GM21825 (cell line): Measurements from ENCODE around the gene VPS13D.

Experiments used
- ATAC-seq: cut with Tn5 transposase; IDR thresholded peaks from one replicate; pipeline ENCODE4 v1.9.1; 2021; ENCODE audit warnings: mild to moderate bottlenecking, moderate library complexity; ENCODE audit not compliant: unreplicated experiment

Gene VPS13D

DNA sequence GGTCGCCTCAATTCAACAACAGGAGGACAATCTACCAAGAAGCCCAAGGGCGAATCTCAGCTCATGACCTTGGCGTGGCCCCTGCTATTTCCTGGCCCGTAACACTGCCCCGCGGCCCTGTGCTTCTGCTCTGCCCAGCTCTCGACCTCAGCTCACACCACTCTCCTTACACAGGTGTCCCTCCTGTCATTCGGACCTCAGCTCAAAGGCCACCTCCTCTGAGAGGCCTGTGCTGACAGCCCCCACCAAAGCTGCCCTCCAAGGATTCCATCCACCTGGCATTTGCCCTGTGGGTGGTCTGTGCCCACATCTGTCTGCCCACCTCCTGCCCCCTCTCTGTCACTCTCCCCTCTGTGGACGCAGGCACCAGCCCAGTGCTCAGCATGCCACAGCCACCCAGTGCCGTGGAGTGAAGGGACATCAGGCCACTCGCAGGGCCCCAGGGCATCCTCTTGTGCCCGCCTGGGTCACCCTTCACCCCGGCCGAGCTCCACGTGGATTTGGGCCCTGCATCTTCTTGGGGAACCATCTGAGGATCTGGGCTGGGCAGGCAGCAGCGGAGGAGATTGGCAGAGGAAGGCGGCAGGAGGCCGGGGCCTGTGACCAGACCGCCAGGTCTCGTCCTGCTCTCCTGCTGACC lies 317.9 kb downstream of the VPS13D start:
- no peak for ATAC-seq

DNA sequence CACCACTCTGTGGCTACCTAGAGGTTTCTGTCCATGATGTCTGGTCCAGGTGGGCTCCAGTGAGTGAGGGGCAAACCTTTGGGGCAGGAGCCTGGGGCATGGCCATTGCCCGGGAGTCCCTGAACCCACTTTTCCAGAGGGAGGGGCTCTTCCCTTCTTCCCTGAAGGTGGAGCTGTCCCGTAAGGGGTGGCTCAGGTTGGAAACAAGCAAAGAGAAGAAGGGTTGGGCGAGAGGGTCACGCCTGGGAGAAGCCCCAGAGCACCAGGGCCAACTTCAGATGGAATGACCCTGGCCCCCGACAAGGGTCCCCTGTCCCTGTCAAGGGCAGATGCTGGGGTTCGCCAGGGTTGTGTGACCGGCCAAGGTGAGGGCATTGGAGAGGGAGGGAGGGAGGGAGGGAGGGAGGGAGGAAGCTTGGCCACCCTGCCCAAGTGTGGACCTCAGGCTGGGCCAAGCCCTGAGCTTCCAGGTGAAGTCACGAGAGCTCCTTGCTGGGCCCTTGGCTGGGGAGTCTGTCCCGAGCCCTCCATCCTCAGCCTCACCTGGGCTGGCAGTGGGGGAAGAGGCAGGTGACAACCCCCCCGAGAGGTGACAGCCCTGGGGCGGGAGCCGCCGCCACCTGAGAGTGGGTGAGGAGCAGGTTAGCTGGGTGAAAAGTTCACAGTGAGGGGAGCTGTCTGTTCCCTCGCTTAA lies 318.6 kb downstream of the VPS13D start:
- no peak for ATAC-seq

DNA sequence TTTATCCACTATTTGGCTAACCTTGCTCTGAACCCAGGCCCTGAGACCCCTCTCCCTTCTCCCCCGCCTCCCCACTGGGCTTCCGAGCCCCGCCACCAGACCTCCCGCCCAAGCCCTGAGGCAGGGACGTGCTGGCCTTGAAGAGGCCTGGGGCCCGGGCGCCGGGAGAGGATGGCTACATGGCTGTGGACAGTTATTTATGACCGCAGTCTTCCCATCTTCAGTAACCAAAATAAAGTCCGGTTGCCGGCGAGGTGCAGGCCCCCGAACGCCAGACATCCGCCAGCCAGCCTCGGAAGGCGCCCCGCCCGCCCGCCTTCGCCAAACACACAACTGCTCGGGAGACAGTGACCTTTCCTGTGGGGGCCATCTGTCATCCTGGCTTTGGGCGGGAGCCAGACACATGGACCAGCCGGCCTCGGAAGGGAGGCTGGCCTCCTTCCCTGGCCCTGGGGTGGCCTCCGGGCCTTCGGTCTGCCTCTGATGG lies 319.2 kb downstream of the VPS13D start:
- no peak for ATAC-seq

DNA sequence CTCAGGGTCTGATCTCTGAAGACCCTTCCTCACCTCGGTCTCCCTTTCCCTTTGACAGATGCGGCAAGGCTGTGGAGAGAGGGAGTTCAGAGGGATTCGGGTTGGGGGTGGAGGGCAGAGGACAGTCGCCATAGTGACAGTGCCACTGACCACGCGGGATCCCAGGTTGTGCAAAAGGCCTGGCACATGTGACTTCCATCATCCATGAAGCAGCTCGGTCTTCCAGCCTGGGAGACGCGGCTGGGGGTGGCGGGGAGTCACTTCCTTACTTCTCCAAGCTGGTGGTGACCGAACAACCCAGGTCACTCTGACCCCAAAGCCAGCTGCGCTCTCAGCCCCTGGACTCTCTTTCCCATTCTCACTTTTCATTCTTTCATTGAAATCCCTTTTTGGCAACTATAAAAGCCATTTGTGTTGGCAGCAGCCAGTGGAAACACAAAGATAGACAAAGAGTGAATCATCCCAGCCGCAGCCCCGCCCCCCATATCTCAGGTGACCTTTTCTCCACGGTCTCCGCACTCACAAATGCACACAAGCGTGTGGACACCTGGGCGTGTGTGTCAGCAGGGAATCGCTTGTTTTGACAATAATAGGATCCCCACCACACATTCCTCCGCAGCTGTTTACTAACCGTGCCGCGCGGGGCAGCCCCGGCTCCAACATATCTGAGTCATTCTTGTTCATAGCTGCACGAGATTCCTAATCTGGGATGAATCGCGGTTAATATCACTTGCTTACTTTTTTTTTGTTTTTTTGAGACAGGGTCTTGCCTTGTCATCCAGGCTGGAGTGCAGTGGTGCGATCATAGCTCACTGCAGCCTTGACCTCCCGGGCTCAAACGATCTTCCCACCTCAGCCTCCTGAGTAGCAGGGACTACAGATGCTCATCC lies 319.9 kb downstream of the VPS13D start:
- ATAC-seq, result no peak

DNA sequence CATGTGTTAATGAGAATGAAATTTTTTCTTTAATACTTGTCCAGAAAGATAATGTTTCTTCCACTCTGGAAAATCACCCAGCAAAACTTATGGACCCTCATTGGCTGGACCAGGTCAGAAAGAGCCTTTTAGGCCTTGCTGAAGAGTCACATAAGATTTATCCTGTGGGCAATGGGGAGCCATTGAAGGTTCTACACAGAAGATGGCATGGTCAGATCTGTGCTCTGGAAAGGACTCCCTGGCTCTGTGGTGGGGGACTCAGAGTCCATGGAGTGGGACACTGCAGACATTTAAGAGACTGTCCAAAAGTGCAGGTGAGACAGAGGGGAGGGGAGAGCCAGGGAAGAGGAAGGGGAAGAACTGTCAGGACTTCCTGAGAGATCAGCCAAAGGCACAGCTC lies 321.8 kb downstream of the VPS13D start:
- ATAC-seq, result no peak

DNA sequence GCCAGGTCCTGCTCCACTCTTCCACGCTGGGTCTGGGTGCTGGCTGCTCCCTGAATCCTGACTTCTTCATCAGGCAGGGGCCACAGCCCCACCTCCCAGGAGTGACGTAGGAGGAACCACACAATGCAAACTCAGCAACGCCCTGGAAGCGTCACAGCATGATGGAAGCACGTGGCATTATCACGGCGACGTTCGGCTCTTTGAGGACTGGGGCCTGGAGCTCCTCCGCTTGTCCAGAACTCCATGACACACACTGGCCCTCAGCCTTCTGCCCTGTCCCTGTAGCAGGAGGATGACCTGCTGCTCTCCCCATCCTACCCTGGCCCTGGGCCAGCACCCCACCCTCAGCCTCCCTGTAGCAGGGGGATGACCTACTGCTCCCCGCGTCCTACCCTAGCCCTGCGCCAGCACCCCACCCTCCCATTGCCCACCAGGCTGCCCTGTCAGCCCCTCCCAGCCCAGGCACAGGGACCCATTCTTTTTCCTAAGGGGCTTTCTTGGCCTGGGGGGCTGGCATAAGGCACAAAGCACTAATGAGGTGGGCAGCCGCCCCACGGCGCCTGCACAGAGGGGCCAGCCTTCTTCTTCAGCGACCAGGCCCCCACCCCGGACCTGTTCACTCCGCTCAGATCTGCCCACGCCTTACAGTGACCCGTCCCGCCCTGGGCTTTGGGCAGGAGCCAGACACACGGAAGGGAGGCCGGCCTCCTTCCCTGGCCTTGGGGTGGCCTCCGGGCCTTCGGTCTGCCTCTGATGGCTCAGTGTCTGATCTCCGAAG lies 322.5 kb downstream of the VPS13D start:
- ATAC-seq, result no peak

DNA sequence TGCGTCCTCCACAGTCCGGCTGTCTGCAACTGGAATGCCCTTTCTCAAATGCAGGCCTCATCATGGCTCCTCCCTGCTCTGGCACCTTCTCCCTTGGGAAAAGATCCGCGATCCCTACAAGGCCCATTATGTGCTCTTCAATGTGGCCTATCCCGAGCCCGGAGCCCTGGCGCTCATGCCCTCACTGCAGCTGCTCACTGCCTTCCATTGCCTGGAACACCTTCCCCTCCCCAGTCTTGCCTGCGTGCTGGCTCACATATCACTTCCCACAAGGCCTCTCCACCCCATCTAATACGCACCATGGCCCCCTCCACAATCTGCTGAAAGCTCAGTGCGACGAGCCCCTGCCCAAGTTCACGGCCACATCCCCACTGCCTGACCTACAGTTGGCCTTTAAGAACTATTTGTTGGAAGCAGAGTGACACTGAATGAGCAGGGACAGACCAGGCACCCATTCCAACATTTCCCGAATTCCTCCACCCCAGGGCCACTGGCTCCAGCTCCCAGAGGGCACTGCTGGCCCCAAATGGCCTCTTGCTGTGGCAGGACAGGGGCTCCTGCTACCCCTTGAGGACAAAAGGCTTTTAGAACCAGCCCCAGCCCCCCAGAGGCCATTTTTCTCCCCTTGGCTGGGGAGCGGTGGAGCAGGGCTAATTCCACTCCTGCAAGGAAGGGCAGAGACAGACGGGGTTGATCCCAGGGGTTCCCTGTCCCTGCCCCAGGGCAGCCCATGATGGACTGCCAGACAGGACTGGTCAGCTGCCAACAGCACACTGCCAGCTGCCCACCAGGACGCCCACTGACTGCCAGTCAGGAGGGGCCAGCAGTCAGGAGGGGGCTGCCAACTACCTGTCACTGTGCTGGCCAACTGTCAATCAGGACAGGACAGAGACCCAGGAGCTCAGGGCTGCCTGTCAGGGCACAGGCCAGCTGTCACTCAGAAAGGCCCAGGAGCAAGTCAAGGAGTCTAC lies 323.4 kb downstream of the VPS13D start:
- no peak for ATAC-seq

DNA sequence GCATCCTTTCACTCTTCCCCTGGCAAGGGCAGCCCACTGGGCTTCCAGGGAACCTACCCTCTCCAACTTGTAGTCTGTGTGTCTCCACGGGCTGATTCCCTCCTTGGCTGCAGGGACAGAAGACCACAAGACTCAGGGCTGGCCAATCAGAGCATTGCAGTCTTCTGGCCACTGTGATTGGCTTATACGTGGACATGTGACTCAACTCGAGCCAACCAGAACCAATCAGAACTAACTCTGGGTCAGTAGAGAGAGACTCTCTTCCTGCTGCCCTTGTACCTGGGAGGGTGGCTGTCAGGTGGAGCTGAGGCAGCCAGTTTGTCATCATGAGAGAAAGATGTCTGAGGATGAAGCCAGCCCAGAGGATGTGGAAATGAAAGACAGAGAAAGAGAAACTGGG lies 324.1 kb downstream of the VPS13D start:
- ATAC-seq, result no peak

DNA sequence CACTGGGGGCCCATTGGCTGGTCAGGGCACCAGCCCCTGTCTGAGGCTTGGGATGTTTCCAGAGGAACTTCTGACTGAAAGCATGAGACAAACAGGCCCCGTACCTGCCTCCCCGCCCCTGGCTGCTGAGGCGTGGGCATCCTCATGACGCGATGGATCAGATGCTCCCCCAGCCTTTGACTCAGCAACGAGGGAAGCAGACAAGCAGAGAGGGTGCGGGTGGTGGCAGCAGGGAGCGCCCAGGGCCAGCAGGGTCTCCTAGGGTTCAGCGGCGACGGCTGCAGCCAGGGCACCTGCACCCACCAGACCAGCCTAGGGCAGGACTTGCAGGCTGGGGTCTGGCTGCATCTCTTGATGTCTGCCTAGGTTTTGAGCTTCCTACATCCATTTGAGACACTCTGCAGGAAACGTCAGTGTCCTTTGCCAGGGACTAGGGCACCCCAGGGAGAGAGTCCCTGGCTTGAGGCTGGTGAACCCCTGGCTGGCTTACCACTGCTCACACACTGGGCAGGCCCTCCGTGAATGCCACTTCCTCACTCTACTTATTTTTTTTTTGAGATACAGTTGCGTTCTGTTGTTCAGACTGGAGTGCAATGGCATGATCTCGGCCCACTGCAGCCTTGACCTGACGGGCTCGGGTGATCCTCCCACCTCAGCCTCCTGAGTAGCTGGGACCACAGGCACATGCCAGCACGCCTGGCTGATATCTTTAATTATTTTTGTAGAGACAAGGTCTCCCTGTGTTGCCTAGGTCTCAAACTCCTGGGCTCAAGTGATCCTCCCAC lies 324.9 kb downstream of the VPS13D start:
- no peak for ATAC-seq

DNA sequence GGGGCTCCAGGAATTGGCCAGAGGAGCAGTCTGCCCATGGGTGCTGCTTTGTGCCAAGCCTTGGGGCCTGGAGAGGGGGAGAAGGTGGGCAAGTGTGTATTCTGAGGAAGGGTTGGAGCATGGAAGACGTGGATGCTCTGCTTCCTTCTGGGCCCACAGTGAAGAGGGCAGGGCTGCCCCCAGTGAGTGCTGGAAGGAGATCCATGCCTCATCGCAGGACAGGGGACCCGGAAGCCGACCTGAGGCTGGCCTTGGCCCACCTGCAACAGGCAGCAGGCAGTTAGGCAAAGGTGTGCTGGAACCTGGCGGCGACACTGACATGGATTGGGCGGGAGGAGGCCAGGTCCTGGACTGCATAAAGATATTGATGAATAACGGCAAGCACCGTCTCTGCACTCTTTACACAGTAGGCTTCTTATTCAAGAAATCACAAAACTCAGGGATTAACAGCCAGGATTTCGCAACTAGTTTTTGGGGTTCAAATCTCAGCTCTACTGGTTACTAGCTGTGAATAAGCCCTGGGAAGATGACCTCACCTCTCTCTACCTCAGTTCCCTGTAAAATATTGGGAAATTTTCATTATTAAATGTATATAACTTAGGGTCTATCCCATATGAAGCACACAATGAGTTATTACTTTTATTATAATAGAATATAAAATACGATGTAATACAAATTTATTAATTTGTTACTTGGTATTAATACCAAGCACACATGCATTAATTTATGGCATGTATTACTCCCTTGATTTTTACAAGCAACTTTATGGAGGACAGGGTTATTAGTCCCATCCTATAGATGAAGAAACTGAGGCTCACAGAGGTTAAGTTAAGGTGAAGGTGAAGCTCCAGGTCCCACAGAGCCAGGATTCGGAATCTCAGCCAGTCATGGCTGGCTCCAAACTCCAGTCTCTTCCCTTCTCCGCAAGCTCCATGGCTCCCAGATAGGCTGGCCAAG lies 325.9 kb downstream of the VPS13D start:
- ATAC-seq, result no peak

DNA sequence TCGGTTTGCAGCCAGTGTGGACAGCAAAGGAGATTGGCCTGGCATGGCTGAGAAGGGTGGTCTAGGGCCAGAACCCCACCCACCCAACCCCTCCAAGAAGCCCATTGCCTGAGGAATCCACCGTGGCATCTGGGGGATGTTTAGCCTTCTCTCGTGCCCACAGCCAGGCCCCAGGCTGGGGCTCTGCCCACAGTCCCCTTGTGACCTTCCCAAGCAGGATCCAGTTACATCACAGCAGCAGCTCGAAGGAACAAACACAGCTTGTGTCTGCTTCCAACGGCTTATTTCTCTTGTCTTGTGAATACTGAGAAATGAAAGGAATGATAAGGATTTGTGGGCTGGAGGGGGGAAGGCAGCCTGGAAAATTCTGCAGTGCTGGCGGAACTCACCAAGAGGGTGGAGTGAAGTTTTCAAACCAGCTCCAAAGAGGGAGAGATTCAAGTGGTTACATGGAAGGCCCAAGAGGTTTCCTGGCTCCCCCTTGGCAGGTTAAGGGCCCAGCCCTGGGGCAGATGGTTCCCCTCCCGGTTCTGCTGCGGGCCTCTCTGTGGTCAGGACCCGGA lies 326.6 kb downstream of the VPS13D start:
- no peak for ATAC-seq

DNA sequence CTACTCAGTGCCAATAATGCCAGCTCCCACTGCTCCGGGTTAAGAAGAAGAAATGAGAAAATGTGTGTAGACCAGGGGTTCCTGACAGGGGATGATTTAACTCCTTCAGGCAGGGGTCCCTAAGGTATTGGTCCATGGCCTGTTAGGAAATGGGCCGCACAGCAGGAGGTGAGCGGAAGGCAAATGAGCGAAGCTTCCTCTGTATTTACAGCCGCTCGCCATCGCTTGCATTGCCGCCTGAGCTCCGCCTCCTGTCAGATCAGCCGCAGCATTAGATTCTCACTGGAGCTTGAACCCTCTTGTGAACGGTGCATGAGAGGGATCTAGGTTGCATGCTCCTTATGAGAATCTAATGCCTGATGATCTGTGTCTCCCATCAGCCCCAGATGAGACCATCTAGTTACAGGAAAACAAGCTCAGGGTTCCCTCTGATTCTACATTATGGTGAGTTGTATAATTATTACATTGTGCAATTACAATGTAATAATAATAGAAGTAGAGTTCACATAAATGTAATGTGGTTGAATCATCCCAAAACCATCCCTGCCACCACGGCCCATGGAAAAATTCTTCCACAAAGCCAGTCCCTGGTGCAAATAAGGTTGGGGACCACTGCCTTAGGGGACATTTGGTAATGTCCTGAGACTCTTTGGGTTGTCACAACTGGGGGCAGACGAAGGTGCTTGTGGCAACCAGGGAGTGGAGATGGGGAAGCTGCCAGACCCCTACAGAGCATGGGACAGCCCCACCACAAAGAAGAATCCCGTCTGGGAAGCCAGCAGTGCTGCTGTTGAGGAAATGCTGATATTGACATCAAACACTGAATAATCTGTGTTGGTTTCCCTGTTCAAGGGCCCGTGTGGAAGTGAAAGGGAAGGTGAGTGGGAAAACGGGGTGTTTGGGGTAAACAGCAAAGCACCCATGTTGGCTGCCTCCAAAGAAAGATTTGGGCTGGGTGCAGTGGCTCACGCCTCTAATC lies 327.4 kb downstream of the VPS13D start:
- ATAC-seq, result no peak

DNA sequence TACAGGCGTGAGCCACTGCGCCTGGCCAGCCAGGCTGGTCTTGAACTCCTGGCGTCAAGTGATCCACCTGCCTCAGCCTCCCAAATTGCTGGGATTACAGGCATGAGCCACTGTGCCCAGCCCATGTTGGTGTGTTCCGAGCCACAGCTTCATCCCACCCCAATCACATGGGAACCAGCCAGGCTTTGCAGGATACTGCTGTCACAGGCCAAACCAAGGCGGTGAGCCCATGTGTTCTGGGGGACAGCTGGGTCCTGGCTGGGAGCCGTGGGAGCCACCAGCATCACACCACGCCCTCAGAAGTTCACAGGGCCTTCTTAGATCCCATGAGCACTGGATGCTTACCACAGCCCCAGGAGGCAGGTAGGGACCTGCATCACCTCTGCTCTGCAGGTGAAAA lies 331.3 kb downstream of the VPS13D start:
- ATAC-seq, result no peak
